ENCODE results near the gene TINAG.

- TF ChIP-seq CTCF (IDR thresholded peaks at IDR 0.05) = no peak
- TF ChIP-seq POLR2A (IDR thresholded peaks at IDR 0.05) = no peak
- TF ChIP-seq POLR2AphosphoS5 (IDR thresholded peaks at IDR 0.05; ENCODE audit: insufficient read depth in 1 of 2, low read depth in 1 of 2) = no peak
Measured at GRCh38 chr6:54427396-54427937, 119.2 kb downstream of the TINAG start.

Data from vagina (tissue), 2 donors.